Stimulated activated naive CD8-positive, alpha-beta T cell treated with anti-CD3 and anti-CD28 coated beads, Interleukin-15, Interleukin-2, amounts not matched to agents 100 ng/mL and 50 ng/mL, for 24 hours (primary cell): Measurements from ENCODE around the gene AIRE.
"Not testable (repeated sequence)": the region's sequence is repeated elsewhere in the genome, so short reads cannot be mapped to it uniquely, and the experiment has no call there.

Source experiments
- H3K27ac Mint-ChIP-seq: one replicate; pipeline ENCODE4 v1.8.0; 2021; ENCODE audit warnings: mild to moderate bottlenecking, mixed read lengths
- H3K27me3 Mint-ChIP-seq: one replicate; pipeline ENCODE4 v1.8.0; 2021; ENCODE audit warnings: mixed read lengths
- H3K36me3 Mint-ChIP-seq: one replicate; pipeline ENCODE4 v1.8.0; 2021; ENCODE audit warnings: low read depth, mixed read lengths
- H3K4me1 Mint-ChIP-seq: one replicate; pipeline ENCODE4 v1.8.0; 2021; ENCODE audit warnings: low read depth, mixed read lengths
- H3K4me3 Mint-ChIP-seq: one replicate; pipeline ENCODE4 v1.8.0; 2021; ENCODE audit warnings: mild to moderate bottlenecking, mixed read lengths
- H3K9me3 Mint-ChIP-seq: one replicate; pipeline ENCODE4 v1.8.0; 2021; ENCODE audit warnings: mixed read lengths

Gene AIRE

DNA sequence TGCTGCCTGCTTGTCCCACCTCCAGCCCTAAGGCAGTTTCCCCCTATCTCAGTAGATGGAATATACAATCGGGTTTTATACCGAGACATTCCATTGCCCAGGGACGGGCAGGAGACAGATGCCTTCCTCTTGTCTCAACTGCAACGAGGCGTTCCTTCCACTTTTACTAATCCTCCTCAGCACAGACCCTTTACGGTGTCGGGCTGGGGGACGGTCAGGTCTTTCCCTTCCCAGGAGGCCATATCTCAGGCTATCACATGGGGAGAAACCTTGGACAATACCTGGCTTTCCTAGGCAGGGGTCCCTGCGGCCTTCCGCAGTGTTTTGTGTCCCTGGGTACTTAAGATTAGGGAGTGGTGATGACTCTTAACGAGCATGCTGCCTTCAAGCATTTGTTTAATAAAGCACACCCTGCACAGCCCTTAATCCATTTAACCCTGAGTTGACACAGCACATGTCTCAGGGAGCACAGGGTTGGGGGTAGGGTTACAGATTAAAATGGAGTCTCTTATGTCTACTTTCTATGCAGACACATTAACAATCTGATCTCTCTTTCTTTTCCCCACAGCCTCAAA is 2.4 kb upstream of the AIRE start:
- H3K36me3 Mint-ChIP-seq, H3K4me3 Mint-ChIP-seq, H3K4me1 Mint-ChIP-seq, H3K9me3 Mint-ChIP-seq, H3K27ac Mint-ChIP-seq, H3K27me3 Mint-ChIP-seq: not testable (repeated sequence)

DNA sequence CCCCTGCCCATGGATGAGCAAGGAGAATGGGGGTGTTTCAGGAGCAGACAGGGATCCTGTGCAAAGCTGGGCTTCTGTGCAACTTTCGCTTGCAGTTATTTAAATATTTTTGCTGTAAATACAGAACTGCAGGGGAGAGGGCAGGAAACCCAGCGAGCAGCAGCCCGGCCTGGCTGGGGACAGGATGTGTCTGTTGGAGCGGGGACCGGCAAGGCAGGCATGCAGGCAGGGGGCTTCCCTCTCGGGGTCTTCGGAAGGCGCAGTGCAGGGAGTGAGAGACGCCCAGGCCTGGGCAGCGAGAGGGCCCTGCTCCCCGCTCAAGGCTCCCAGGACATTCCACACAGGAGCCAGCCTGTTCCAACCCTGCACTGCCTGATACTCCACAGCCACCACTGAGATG is 1.7 kb upstream of the AIRE start:
- Mint-ChIP-seq H3K27ac (no peak overlapping the region), H3K4me1 (no peaks in the 10 kb centered on the region), H3K9me3 (no peaks in the 10 kb centered on the region), H3K27me3 (no peaks in the 10 kb centered on the region), H3K36me3 (no peaks in the 10 kb centered on the region), H3K4me3 (no peak overlapping the region)

DNA sequence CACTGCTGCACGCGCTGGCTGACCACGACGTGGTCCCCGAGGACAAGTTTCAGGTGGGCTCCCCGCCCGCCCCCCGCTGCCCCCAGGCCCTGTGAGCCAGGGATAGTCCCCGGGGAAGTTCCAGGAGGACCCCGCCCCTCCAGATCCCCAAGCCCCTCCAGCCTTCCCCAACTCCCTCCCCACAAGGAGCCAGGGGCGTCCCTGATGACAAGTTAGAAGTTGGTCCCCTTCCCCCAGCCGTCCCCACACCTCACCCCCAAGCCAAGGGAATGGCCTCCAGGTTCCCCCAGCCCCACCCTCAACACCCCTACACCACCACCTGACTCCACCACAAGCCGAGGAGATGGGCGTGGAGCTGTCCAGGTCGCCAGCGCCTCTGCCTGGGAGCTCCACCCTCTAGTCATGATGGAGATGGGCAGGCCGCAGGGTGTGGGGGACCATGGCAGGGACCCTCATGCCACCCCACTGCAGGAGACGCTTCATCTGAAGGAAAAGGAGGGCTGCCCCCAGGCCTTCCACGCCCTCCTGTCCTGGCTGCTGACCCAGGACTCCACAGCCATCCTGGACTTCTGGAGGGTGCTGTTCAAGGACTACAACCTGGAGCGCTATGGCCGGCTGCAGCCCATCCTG is 525 bp downstream of the AIRE start:
- Mint-ChIP-seq H3K4me3 (no peak overlapping the region), H3K36me3 (no peaks in the 10 kb centered on the region), H3K27me3 (no peaks in the 10 kb centered on the region), H3K9me3 (no peaks in the 10 kb centered on the region), H3K27ac (no peak overlapping the region), H3K4me1 (no peaks in the 10 kb centered on the region)

DNA sequence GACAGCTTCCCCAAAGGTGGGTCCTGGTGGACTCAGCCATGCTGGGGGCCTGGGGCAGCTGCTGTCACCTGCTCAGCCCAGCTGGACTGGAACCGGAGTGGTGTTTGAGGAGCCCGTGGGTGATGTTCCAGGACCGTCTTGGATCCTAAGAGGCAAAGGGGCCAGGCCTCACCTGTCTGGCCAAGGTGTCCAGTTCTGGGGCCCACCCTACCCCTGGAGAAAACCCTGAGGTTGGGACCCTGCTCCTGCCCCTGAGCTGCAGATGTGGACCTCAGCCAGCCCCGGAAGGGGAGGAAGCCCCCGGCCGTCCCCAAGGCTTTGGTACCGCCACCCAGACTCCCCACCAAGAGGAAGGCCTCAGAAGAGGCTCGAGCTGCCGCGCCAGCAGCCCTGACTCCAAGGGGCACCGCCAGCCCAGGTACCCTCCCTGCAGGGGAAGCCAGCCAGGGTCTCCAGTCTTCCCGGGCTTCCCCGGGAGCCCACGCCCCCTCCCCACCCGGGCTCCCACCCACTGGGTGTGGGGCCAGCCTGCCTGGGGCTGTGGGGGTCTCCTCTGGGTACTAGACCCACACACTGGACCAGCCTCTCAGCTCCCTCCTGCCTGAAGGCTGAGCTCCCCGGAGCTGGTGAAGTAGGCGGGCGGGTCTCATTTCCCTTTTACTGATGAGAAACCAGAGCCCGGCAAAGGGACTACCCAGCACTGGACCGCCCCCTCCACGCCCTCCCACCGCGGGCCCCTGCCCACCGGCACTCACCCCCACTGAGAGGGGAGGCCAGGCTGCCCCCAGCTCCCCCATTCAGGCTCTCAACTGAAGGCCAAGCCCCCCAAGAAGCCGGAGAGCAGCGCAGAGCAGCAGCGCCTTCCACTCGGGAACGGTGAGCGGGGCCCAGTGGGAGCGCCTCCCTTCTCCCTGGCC is 1.3 kb downstream of the AIRE start:
- Mint-ChIP-seq H3K36me3 (no peaks in the 10 kb centered on the region), H3K9me3 (no peaks in the 10 kb centered on the region), H3K27me3 (no peaks in the 10 kb centered on the region), H3K4me3 (no peak overlapping the region), H3K27ac (no peak overlapping the region), H3K4me1 (no peaks in the 10 kb centered on the region)

DNA sequence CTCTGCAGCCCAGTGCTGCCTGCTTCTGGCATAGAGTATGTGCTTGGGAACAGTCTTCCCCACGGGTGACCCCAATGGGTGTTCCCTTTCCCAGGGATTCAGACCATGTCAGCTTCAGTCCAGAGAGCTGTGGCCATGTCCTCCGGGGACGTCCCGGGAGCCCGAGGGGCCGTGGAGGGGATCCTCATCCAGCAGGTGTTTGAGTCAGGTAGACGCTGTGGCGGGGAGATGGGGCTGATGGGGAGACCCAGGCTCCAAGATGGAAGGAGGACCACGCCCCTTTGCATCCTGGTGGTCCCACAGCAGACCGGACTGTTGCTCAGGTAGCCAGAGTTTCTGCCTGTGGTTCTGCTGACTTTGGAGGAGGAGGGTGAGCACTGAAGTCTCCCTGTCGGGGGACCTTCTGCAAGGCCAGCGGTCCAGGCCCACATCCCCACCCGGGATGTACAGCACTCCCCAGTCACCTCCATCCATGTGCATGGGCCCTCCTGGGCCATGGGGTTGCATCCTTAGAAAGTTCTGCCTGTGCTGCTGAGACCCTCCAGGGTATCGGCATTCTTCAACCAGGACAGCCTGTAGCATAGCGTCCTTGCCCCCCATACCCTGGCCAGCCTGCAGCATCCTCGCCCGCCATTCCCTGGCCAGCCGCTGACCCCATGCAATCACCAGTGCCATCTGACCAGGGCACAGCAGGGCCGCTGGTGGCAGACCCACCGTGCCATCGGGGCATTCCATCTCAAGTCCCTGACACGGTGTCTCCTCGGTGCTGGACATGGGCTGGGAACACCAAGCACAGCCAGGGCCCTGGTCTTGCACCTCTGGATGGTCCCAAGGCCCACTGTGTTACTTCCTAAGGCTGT is 2.8 kb downstream of the AIRE start:
- no peak overlapping the region for H3K4me3 Mint-ChIP-seq
- H3K9me3 Mint-ChIP-seq, result no peaks in the 10 kb centered on the region
- H3K4me1 Mint-ChIP-seq, result no peaks in the 10 kb centered on the region
- no peaks in the 10 kb centered on the region for H3K36me3 Mint-ChIP-seq
- no peaks in the 10 kb centered on the region for H3K27me3 Mint-ChIP-seq
- H3K27ac Mint-ChIP-seq, result no peak overlapping the region

DNA sequence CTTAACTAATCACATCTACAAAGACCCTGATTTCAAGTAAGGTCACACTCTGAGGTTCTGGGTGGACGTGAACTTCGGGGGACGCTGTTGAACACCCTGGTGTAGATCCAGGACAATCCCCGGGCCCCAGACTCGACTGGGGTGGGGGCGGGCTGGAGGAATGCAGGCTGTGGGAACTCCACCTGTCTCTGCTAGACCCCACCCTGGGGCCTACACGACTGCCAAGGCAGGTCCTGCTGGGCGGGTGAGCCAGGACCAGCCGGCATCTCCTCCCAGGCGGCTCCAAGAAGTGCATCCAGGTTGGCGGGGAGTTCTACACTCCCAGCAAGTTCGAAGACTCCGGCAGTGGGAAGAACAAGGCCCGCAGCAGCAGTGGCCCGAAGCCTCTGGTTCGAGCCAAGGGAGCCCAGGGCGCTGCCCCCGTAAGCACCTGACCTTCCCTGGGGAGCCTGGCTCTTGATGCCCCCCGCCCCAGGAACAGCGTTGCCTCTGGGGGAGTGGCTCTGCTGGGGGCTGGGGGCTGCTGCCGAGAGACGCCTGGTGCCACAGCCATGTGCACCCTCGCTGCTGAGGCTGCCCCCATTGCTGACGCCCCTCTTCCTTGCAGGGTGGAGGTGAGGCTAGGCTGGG is 3.8 kb downstream of the AIRE start:
- Mint-ChIP-seq H3K27ac (no peak overlapping the region), H3K36me3 (no peaks in the 10 kb centered on the region), H3K4me3 (no peak overlapping the region), H3K4me1 (no peaks in the 10 kb centered on the region), H3K27me3 (no peaks in the 10 kb centered on the region), H3K9me3 (no peaks in the 10 kb centered on the region)

DNA sequence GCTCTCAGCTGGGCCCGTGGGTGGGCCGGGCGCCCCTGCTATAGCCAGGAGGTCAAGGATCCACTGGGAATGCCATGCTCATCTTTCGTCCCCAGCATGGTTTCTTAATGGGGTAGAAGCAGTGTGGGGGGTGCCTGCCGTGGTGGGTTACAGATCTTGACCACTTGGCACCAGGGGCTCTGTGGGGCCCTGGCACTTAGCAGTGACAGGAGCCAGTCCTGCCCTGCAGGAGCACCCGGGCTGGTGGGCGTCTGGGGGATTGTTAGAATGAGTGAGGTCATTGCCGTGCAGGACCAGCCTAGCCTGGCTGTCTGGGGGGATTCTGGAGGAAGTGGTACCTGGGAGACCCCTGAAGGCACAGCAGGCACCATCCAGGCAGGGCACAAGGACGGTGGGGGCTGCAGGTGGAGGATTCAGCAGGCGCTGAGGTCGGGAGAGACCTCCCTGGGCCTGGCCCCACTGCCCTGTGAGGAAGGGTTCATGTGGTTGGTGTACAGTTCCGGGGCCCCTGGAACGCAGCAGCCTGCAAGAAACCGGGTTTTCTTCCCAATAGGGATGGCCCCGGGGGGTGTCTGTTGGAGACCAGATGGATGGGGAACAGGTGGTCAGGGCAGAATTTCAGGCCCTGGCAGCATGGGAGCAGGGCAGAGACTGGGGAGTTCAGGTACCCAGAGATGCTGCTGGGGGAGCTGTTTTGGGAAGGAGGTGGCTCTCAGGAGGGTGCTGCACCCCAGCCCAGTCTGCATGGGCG is 4.8 kb downstream of the AIRE start:
- H3K36me3 Mint-ChIP-seq, result no peaks in the 10 kb centered on the region
- no peak overlapping the region for H3K27ac Mint-ChIP-seq
- no peak overlapping the region for H3K4me3 Mint-ChIP-seq
- H3K27me3 Mint-ChIP-seq, result no peaks in the 10 kb centered on the region
- H3K9me3 Mint-ChIP-seq, result no peaks in the 10 kb centered on the region
- peaks cover 5% of the 10 kb centered on the region for H3K4me1 Mint-ChIP-seq

DNA sequence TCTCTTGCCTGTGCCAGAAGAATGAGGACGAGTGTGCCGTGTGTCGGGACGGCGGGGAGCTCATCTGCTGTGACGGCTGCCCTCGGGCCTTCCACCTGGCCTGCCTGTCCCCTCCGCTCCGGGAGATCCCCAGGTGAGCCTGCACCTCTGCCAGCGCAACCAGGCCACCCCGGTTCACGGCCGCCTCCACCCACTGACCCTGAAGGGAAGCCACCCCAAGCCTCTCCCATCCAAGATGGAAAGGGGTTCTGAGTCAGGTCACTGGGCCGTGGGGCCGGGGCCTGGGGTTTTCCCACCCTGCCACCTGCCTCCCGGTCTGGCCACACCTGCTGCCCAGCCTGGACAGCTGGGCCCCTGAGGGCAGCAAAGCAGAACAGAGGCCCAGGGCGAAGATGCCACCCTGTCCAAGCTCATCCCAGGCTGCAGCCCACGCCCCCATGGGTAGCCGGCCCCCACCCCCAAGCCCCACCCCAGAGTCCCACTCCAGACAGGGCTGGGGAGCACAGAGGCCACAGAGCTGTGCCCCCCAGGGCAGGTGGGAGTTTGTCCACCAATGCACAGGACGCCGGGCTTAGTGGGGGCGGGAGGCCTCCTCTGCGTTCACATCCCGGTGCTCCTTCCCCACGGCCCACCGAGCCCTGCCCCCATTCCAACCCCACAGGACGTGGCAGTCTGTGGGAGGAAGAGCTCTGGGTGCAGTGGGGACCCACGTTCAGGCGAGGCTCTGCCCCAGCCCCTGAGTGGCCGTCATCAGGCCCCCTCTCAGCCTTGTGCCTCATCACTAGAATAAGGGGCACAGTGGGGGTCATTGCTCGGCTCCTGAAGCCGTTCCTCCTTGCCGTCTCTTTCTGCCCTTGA is 5.6 kb downstream of the AIRE start:
- no peak overlapping the region for H3K27ac Mint-ChIP-seq
- H3K27me3 Mint-ChIP-seq, result no peaks in the 10 kb centered on the region
- peaks cover 5% of the 10 kb centered on the region for H3K4me1 Mint-ChIP-seq
- H3K4me3 Mint-ChIP-seq, result no peak overlapping the region
- no peaks in the 10 kb centered on the region for H3K9me3 Mint-ChIP-seq
- H3K36me3 Mint-ChIP-seq, result no peaks in the 10 kb centered on the region

DNA sequence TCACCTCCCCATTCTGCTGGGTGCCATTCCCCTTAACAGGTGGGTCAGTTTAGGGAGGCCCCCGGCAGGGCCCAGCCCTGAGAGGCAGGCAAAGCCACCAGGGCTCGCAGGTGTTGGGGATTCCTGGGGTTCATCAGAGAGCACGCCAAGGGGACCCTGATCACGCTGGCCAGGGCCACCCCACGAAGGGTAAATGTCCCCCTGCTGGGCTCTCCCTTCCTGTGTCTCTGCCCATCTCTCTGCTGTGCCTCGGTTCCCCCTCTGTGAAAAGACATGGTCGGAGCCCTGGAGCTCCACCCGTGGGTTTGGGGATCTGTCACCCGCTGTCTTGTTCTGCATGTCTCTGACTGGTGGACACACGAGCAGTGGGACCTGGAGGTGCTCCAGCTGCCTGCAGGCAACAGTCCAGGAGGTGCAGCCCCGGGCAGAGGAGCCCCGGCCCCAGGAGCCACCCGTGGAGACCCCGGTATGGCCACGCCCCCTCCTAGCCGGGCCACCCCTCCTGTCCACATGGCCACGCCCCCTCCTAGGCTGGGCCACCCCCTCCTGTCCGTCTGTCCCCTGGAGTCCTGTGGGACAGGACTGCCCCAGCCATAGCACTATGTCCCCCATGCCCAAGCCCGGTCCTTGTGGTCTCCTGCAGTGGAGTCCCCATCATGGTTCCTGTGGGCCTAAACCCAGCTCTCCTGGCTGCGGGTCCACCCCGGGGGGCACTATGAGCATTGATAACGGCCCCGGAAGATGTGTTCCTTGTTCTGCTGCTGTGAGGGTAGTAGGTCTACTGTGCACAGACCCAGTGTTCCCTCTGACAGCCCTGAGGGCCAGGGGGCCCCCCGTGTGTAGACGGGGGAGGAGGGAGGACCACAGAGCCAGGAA is 6.5 kb downstream of the AIRE start:
- Mint-ChIP-seq H3K4me3 (no peak overlapping the region), H3K27ac (no peak overlapping the region), H3K36me3 (no peaks in the 10 kb centered on the region), H3K9me3 (no peaks in the 10 kb centered on the region), H3K27me3 (no peaks in the 10 kb centered on the region), H3K4me1 (peaks cover 5% of the 10 kb centered on the region)

DNA sequence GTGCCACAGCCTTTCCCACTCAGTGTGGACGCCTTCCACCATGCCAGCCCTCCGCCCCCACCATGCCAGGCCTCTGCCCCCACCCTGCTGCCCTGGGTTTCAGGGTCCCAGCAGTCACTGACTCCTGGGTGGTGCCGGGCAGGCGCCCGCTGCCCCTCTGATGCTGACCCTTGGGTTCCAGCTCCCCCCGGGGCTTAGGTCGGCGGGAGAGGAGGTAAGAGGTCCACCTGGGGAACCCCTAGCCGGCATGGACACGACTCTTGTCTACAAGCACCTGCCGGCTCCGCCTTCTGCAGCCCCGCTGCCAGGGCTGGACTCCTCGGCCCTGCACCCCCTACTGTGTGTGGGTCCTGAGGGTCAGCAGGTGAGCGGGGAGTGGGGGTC is 7.1 kb downstream of the AIRE start:
- H3K9me3 Mint-ChIP-seq, result no peaks in the 10 kb centered on the region
- peaks cover 12% of the 10 kb centered on the region for H3K4me1 Mint-ChIP-seq
- H3K27me3 Mint-ChIP-seq, result no peaks in the 10 kb centered on the region
- H3K4me3 Mint-ChIP-seq, result no peak overlapping the region
- no peaks in the 10 kb centered on the region for H3K36me3 Mint-ChIP-seq
- no peak overlapping the region for H3K27ac Mint-ChIP-seq

DNA sequence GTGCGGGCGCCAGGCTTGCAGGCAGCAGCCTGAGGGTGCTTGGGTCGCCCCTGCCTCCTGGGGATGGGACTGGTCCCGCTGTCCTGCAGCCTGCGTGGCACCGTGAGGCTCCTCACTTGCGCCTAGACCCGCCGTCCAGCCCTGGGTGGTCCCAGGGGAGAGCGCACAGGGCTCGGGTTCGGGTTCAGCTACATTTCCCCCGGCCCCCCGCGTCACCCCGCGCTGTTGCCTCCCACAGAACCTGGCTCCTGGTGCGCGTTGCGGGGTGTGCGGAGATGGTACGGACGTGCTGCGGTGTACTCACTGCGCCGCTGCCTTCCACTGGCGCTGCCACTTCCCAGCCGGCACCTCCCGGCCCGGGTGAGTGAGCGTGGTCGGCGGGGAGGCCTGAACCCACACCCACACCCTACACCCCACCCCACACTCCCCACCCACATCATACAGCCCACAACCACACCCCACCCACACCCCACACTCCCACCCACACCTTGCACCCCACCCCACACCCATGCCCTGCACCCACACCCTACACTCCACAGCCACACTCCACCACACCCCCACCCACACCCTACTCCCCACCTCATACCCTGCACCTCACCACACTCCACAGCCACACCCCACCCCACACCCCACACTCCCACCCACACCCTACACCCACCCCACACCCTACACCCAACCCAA is 8.0 kb downstream of the AIRE start:
- Mint-ChIP-seq H3K4me3 (no peak overlapping the region), H3K36me3 (no peaks in the 10 kb centered on the region), H3K27ac (no peak overlapping the region), H3K9me3 (no peaks in the 10 kb centered on the region), H3K4me1 (peaks cover 20% of the 10 kb centered on the region), H3K27me3 (no peaks in the 10 kb centered on the region)

DNA sequence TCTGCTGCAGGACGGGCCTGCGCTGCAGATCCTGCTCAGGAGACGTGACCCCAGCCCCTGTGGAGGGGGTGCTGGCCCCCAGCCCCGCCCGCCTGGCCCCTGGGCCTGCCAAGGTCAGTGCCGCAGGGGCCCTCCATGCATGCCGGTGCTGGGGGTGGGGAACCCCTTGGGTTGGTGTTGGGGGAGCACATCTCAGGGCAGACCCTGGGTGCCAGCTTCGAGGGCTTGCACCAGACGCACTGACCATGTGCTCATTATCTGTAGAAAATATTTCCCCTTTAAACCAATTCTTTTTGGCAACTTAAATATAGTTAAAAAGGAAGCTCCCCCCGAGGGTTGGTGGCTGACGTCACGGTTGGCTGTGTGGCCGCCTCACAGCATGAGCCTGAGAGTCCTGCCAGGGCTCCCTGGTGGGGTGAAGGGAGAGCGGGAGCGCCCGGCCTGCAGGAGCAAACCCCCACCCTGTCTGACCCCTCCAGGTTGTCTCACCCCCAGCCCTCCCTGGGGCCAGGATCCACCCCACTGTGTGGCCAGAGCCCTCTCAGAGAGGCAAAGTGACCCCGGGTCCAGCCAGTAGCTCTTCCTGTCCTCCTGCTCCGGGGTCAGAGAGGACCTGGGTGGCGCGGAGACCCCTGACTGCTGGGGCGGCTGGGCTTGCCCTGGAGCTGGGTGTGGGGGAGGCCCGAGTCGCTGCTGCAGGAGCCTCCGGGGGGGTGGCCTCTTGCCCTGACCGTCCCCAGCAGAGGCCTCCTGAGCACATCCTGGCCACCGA is 8.9 kb downstream of the AIRE start:
- no peaks in the 10 kb centered on the region for H3K9me3 Mint-ChIP-seq
- H3K27ac Mint-ChIP-seq, result no peak overlapping the region
- H3K4me1 Mint-ChIP-seq, result peaks cover 27% of the 10 kb centered on the region
- no peaks in the 10 kb centered on the region for H3K27me3 Mint-ChIP-seq
- no peaks in the 10 kb centered on the region for H3K36me3 Mint-ChIP-seq
- H3K4me3 Mint-ChIP-seq, result no peak overlapping the region
